OCI-M1 (cell line): ENCODE data around the gene FNIP2.

ENCODE experiments used
- DNase-seq: peaks from one replicate; lab custom pipeline; 2025; lab: John Stamatoyannopoulos, UW

The FNIP2 gene

GRCh38 chr4:158763462-158763861 is 5.4 kb upstream of the FNIP2 start:
- peak; percentile 22 for DNase-seq

- DNase-seq = peak; percentile 28
Observed at GRCh38 chr4:158766434-158767044, 2.3 kb upstream of the FNIP2 start.

- no peak for DNase-seq
Observed at GRCh38 chr4:158767451-158767850, 1.4 kb upstream of the FNIP2 start.

- peak; percentile 70 for DNase-seq
Observed at GRCh38 chr4:158769175-158769921, 522 bp downstream of the FNIP2 start.

- no peak for DNase-seq
Observed at GRCh38 chr4:158770671-158771070, 1.8 kb downstream of the FNIP2 start.

GRCh38 chr4:158771776-158772175 is 3.0 kb downstream of the FNIP2 start:
- no peak for DNase-seq

GRCh38 chr4:158775091-158775651 is 6.3 kb downstream of the FNIP2 start:
- DNase-seq = no peak

- no peak for DNase-seq
Observed at GRCh38 chr4:158776106-158776505, 7.3 kb downstream of the FNIP2 start.

GRCh38 chr4:158777423-158778155 is 8.8 kb downstream of the FNIP2 start:
- no peak for DNase-seq

- DNase-seq = peak; percentile 76
Observed at GRCh38 chr4:158778156-158778711, 9.4 kb downstream of the FNIP2 start.

GRCh38 chr4:158778712-158779111 is 9.9 kb downstream of the FNIP2 start:
- DNase-seq = no peak

GRCh38 chr4:158781963-158782362 is 13.1 kb downstream of the FNIP2 start:
- DNase-seq = peak; percentile 45

GRCh38 chr4:158782551-158783360 is 13.9 kb downstream of the FNIP2 start:
- peak; percentile 37 for DNase-seq

- DNase-seq = no peak
Observed at GRCh38 chr4:158783785-158784184, 15.0 kb downstream of the FNIP2 start.

GRCh38 chr4:158785718-158786117 is 16.9 kb downstream of the FNIP2 start:
- DNase-seq = peak; percentile 39

GRCh38 chr4:158786121-158786601 is 17.3 kb downstream of the FNIP2 start:
- DNase-seq = peak; percentile 39

- no peak for DNase-seq
Observed at GRCh38 chr4:158786955-158787354, 18.1 kb downstream of the FNIP2 start.

GRCh38 chr4:158787709-158788475 is 19.1 kb downstream of the FNIP2 start:
- peak; percentile 34 for DNase-seq

GRCh38 chr4:158788516-158788915 is 19.7 kb downstream of the FNIP2 start:
- DNase-seq = no peak

GRCh38 chr4:158789853-158790252 is 21.0 kb downstream of the FNIP2 start:
- no peak for DNase-seq

GRCh38 chr4:158793021-158793420 is 24.2 kb downstream of the FNIP2 start:
- no peak for DNase-seq
